OCI-LY1 (cell line): ENCODE results near the gene IGSF8.

Experiments
- H2AFZ ChIP-seq: fragments of 200-600 bp; sonication (generic), shearing (Covaris generic); 2 replicates; pipeline ENCODE4 v1.6.0; 2014; ENCODE audit warnings: antibody characterized with exemption, mild to moderate bottlenecking, low read length
- H3F3A ChIP-seq: fragments of 200-600 bp; sonication (generic), shearing (Covaris generic); 2 replicates; pipeline ENCODE4 v1.6.0; 2014; ENCODE audit warnings: mild to moderate bottlenecking, antibody characterized with exemption, low read length, moderate library complexity; ENCODE audit not compliant: insufficient read depth
- H3K27ac ChIP-seq: fragments of 200-600 bp; sonication (generic); 2 replicates; pipeline ENCODE4 v1.5.1; 2014; ENCODE audit warnings: low read length, mixed run types, mild to moderate bottlenecking, low read depth; ENCODE audit not compliant: poor library complexity, severe bottlenecking
- H3K27me3 ChIP-seq: fragments of 200-600 bp; sonication (generic); 2 replicates; pipeline ENCODE4 v1.6.0; 2014; ENCODE audit warnings: antibody characterized with exemption, mild to moderate bottlenecking, low read length, moderate library complexity; ENCODE audit not compliant: insufficient read depth
- H3K36me3 ChIP-seq: fragments of 200-600 bp; sonication (generic); 2 replicates; pipeline ENCODE4 v1.6.1; 2014; ENCODE audit warnings: mild to moderate bottlenecking, antibody characterized with exemption, low read length, moderate library complexity, mixed read lengths; ENCODE audit not compliant: insufficient read depth
- H3K4me1 ChIP-seq: fragments of 200-600 bp; sonication (generic); 2 replicates; pipeline ENCODE4 v1.5.1; 2014; ENCODE audit warnings: mild to moderate bottlenecking, low read length, moderate library complexity; ENCODE audit not compliant: insufficient read depth, severe bottlenecking
- H3K4me2 ChIP-seq: fragments of 200-600 bp; sonication (generic), shearing (Covaris generic); 2 replicates; pipeline ENCODE4 v1.6.1; 2014; ENCODE audit warnings: low read length
- H3K4me3 ChIP-seq: fragments of 200-600 bp; sonication (generic); 2 replicates; pipeline ENCODE4 v1.5.1; 2014; ENCODE audit warnings: low read length, low read depth, mild to moderate bottlenecking, mixed read lengths; ENCODE audit not compliant: poor library complexity, severe bottlenecking
- H3K79me2 ChIP-seq: fragments of 200-600 bp; shearing (Covaris generic); 2 replicates; pipeline ENCODE4 v1.6.1; 2016; ENCODE audit warnings: mixed run types, low read length, mixed read lengths; ENCODE audit not compliant: insufficient read depth
- H3K9ac ChIP-seq: fragments of 200-600 bp; sonication (generic), shearing (Covaris generic); 2 replicates; pipeline ENCODE4 v1.6.1; 2014; ENCODE audit warnings: mild to moderate bottlenecking, low read length, mixed read lengths
- H3K9me2 ChIP-seq: fragments of 200-600 bp; sonication (generic), shearing (Covaris generic); 2 replicates; pipeline ENCODE4 v1.6.1; 2014; ENCODE audit warnings: low read depth, mild to moderate bottlenecking, low read length, mixed read lengths
- H3K9me3 ChIP-seq: fragments of 200-600 bp; shearing (Covaris generic); 2 replicates; pipeline ENCODE4 v1.6.1; 2014; ENCODE audit warnings: low read length, mixed read lengths
- H4K20me1 ChIP-seq: fragments of 200-600 bp; sonication (generic), shearing (Covaris generic); 2 replicates; pipeline ENCODE4 v1.6.0; 2016; ENCODE audit warnings: mild to moderate bottlenecking, low read length; ENCODE audit not compliant: insufficient read depth
- EZH2 ChIP-seq: fragments of 200-600 bp; sonication (generic), shearing (Covaris generic); IDR thresholded peaks from 2 replicates; pipeline ENCODE4 v1.8.0; 2017; ENCODE audit warnings: borderline replicate concordance, mixed run types, mild to moderate bottlenecking, antibody characterized with exemption, low read length, moderate library complexity, mixed read lengths
- TF ChIP-seq, protein P1 (sequence below): fragments of 200-600 bp; sonication (generic), shearing (Covaris generic); IDR thresholded peaks from 2 replicates; pipeline ENCODE4 v1.5.1; 2017; ENCODE audit warnings: mild to moderate bottlenecking, antibody characterized with exemption, low read length, moderate library complexity, mixed read lengths

Gene IGSF8

DNA sequence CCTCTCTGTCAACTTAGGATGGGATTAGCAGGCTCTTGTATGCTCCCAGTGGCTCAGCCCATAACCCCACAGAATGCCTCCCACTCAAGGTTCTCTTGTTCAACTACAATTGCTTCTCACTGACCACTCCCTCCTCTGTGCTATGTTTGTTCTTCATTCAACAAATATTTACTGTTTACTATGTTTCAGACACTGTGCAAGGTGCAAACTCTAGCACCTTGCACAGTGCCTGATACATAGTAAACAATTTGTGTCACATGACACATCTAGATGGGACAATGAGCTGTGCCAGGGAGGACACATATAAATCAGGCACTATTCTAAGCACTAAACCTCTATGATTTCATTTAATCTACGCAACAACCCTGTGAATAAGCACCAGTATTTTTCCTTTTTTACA is 32.5 kb upstream of the IGSF8 start:
- Histone ChIP-seq H4K20me1 (no peaks in the 10 kb centered on the region), H3K4me3 (no peak overlapping the region), H3K27me3 (peaks cover 6% of the 10 kb centered on the region; the same call in 1 of the 2 replicates), H2AFZ (no peak overlapping the region), H3K27ac (no peak overlapping the region), H3K36me3 (no peaks in the 10 kb centered on the region), H3K9ac (no peak overlapping the region), H3F3A (no peaks in the 10 kb centered on the region), H3K4me1 (no peaks in the 10 kb centered on the region), H3K79me2 (no peaks in the 10 kb centered on the region), H3K9me3 (no peaks in the 10 kb centered on the region), H3K9me2 (no peaks in the 10 kb centered on the region), H3K4me2 (no peak overlapping the region)
- no peak for TF ChIP-seq EZH2
- TF ChIP-seq, protein P1, sequence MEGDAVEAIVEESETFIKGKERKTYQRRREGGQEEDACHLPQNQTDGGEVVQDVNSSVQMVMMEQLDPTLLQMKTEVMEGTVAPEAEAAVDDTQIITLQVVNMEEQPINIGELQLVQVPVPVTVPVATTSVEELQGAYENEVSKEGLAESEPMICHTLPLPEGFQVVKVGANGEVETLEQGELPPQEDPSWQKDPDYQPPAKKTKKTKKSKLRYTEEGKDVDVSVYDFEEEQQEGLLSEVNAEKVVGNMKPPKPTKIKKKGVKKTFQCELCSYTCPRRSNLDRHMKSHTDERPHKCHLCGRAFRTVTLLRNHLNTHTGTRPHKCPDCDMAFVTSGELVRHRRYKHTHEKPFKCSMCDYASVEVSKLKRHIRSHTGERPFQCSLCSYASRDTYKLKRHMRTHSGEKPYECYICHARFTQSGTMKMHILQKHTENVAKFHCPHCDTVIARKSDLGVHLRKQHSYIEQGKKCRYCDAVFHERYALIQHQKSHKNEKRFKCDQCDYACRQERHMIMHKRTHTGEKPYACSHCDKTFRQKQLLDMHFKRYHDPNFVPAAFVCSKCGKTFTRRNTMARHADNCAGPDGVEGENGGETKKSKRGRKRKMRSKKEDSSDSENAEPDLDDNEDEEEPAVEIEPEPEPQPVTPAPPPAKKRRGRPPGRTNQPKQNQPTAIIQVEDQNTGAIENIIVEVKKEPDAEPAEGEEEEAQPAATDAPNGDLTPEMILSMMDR: no peak

DNA sequence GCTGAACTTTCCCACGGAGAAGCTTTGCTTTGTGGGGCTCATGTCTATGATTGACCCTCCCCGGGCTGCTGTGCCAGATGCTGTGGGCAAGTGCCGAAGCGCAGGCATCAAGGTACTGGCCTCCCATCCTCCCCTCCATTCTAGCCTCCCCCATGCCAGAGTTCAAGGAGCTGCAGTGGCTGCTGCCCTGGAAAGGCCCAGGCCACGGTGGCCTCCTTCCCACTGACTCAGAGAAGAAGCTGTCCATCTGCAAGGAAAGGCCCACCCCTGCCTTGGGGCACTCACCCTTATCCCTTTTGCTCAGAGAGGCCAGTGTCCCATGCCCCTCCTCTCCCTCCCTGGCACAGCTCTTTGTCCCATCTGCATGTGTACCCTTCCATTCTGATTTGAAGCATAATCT is 32.1 kb upstream of the IGSF8 start:
- TF ChIP-seq, protein P1: no peak
- TF ChIP-seq EZH2: no peak
- no peak overlapping the region for H3K9ac ChIP-seq
- H3K4me1 ChIP-seq: no peaks in the 10 kb centered on the region
- H3F3A ChIP-seq: no peaks in the 10 kb centered on the region
- H3K79me2 ChIP-seq: no peaks in the 10 kb centered on the region
- no peak overlapping the region for H2AFZ ChIP-seq
- no peak overlapping the region for H3K4me2 ChIP-seq
- no peaks in the 10 kb centered on the region for H3K36me3 ChIP-seq
- no peaks in the 10 kb centered on the region for H3K9me3 ChIP-seq
- H3K9me2 ChIP-seq: no peaks in the 10 kb centered on the region
- H4K20me1 ChIP-seq: no peaks in the 10 kb centered on the region
- H3K27ac ChIP-seq: no peak overlapping the region
- H3K4me3 ChIP-seq: no peak overlapping the region
- H3K27me3 ChIP-seq: peaks cover 6% of the 10 kb centered on the region; the same call in 1 of the 2 replicates

DNA sequence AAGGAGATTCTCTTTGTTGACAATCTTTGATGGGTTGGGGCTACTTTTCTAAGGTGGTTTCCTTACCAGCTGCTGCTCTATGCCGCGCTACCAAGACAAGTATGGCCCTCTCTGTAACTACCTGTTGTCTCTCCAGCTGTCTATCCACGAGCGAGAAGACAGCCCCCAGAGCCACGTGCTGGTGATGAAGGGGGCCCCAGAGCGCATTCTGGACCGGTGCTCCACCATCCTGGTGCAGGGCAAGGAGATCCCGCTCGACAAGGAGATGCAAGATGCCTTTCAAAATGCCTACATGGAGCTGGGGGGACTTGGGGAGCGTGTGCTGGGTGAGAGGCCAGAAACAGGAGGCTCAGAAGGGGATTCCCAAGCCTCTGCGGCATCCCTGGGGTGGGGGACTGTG is 31.5 kb upstream of the IGSF8 start:
- no peak overlapping the region for H3K4me3 ChIP-seq
- TF ChIP-seq, protein P1: no peak
- no peak for TF ChIP-seq EZH2

More for the DNA sequence above, 31.5 kb upstream of the IGSF8 start:
- no peaks in the 10 kb centered on the region for H3K9me3 ChIP-seq
- H3K4me2 ChIP-seq: no peak overlapping the region
- H3K36me3 ChIP-seq: no peaks in the 10 kb centered on the region
- no peaks in the 10 kb centered on the region for H3K4me1 ChIP-seq
- H2AFZ ChIP-seq: no peak overlapping the region
- no peaks in the 10 kb centered on the region for H3F3A ChIP-seq
- H4K20me1 ChIP-seq: no peaks in the 10 kb centered on the region
- peaks cover 6% of the 10 kb centered on the region; the same call in 1 of the 2 replicates for H3K27me3 ChIP-seq
- no peaks in the 10 kb centered on the region for H3K9me2 ChIP-seq
- H3K79me2 ChIP-seq: no peaks in the 10 kb centered on the region
- H3K9ac ChIP-seq: no peak overlapping the region
- no peak overlapping the region for H3K27ac ChIP-seq
